T-helper 17 cell (primary cell): Measurements from ENCODE around the gene PHF21B. TPM values are rescaled to one million over a fixed set of nuclear protein-coding genes. Genes with fewer than 3 reads are reported as not detected.
"Not testable (repeated sequence)": the region's sequence is repeated elsewhere in the genome, so short reads cannot be mapped to it uniquely, and the experiment has no call there.

Experiments used
- ATAC-seq: fragments of 150-1000 bp; cut with Tn5 transposase; 2 replicates; pipeline ENCODE4 v1.10.0; 2021; ENCODE audit warnings: mild to moderate bottlenecking, moderate library complexity
- DNase-seq, 3 donors: peaks; one replicate each; pipeline versions ENCODE4 v3.0.0 to v3.0.0-alpha.2; 2020 to 2021
- H3K9me3 ChIP-seq: one replicate; pipeline ENCODE4 v1.7.0; 2013; ENCODE audit warnings: low read length, mild to moderate bottlenecking; ENCODE audit not compliant: control insufficient read depth, poor library complexity, severe bottlenecking
- H3K27ac Mint-ChIP-seq: one replicate; pipeline ENCODE4 v1.8.0; 2022; ENCODE audit warnings: mild to moderate bottlenecking, moderate library complexity, mixed read lengths
- H3K27me3 Mint-ChIP-seq: one replicate; pipeline ENCODE4 v1.8.0; 2022; ENCODE audit warnings: mixed read lengths
- H3K36me3 Mint-ChIP-seq: one replicate; pipeline ENCODE4 v1.8.0; 2022; ENCODE audit warnings: low read depth, mixed read lengths
- H3K4me1 Mint-ChIP-seq: one replicate; pipeline ENCODE4 v1.8.0; 2022; ENCODE audit warnings: mild to moderate bottlenecking, mixed read lengths
- H3K4me3 Mint-ChIP-seq: one replicate; pipeline ENCODE4 v1.8.0; 2022; ENCODE audit warnings: mild to moderate bottlenecking, moderate library complexity, mixed read lengths
- total RNA-seq, 4 donors: library from RNA in 2 of 4; stranded (reverse) in 2 of 4; gene quantifications; one replicate each; pipeline ENCODE4 v1.2.3 and lab custom pipeline; 2022 to 2026

The PHF21B gene
- total RNA-seq, 2 donors from 2014 or later, result not detected

GRCh38 chr22:44974454-44974853 lies 35.4 kb downstream of the PHF21B start:
- no peaks in the 10 kb centered on the region for H3K36me3 Mint-ChIP-seq

GRCh38 chr22:44973829-44974228 lies 36.0 kb downstream of the PHF21B start:
- no peaks in the 10 kb centered on the region for H3K36me3 Mint-ChIP-seq
- no peak for DNase-seq
- no peaks in the 10 kb centered on the region for H3K4me1 Mint-ChIP-seq
- no peaks in the 10 kb centered on the region for H3K9me3 ChIP-seq
- no peak overlapping the region for H3K27ac Mint-ChIP-seq
- no peak for ATAC-seq
- no peak overlapping the region for H3K4me3 Mint-ChIP-seq
- H3K27me3 Mint-ChIP-seq, result peaks cover 35% of the 10 kb centered on the region

More at GRCh38 chr22:44974454-44974853, 35.4 kb downstream of the PHF21B start:
- ATAC-seq, result no peak
- Mint-ChIP-seq H3K27me3 (peaks cover 41% of the 10 kb centered on the region), H3K27ac (no peak overlapping the region), H3K4me3 (no peak overlapping the region), H3K4me1 (no peaks in the 10 kb centered on the region)
- no peak for DNase-seq
- no peaks in the 10 kb centered on the region for H3K9me3 ChIP-seq

GRCh38 chr22:44972363-44973083 lies 37.3 kb downstream of the PHF21B start:
- Mint-ChIP-seq H3K27me3 (peaks cover 35% of the 10 kb centered on the region), H3K4me3 (no peak overlapping the region), H3K27ac (no peak overlapping the region), H3K36me3 (no peaks in the 10 kb centered on the region), H3K4me1 (no peaks in the 10 kb centered on the region)
- H3K9me3 ChIP-seq, result no peaks in the 10 kb centered on the region
- no peak for ATAC-seq
- no peak for DNase-seq

- no peak for ATAC-seq
- no peak for DNase-seq
- H3K36me3 Mint-ChIP-seq, result no peaks in the 10 kb centered on the region
- H3K9me3 ChIP-seq, result no peaks in the 10 kb centered on the region
- H3K4me1 Mint-ChIP-seq, result no peaks in the 10 kb centered on the region
- H3K27ac Mint-ChIP-seq, result no peak overlapping the region
- peaks cover 35% of the 10 kb centered on the region for H3K27me3 Mint-ChIP-seq
- H3K4me3 Mint-ChIP-seq, result peak overlapping the region; percentile 45
These were observed 38.0 kb downstream of the PHF21B start for GRCh38 chr22:44971651-44972362.

- no peaks in the 10 kb centered on the region for H3K4me1 Mint-ChIP-seq
- no peak for DNase-seq
- no peak overlapping the region for H3K4me3 Mint-ChIP-seq
- no peak for ATAC-seq
- peaks cover 46% of the 10 kb centered on the region for H3K27me3 Mint-ChIP-seq
- H3K9me3 ChIP-seq, result no peaks in the 10 kb centered on the region
- H3K36me3 Mint-ChIP-seq, result peaks cover 2% of the 10 kb centered on the region
- no peak overlapping the region for H3K27ac Mint-ChIP-seq
These were observed 39.5 kb downstream of the PHF21B start for GRCh38 chr22:44970291-44970690.

GRCh38 chr22:44969817-44970216 lies 40.0 kb downstream of the PHF21B start:
- no peak overlapping the region for H3K27ac Mint-ChIP-seq
- H3K9me3 ChIP-seq, result no peaks in the 10 kb centered on the region
- H3K27me3 Mint-ChIP-seq, result peaks cover 50% of the 10 kb centered on the region
- peaks cover 2% of the 10 kb centered on the region for H3K36me3 Mint-ChIP-seq
- no peak for DNase-seq
- ATAC-seq, result no peak
- no peak overlapping the region for H3K4me3 Mint-ChIP-seq
- H3K4me1 Mint-ChIP-seq, result no peaks in the 10 kb centered on the region

GRCh38 chr22:44968736-44969135 lies 41.1 kb downstream of the PHF21B start:
- no peak for ATAC-seq
- H3K4me1 Mint-ChIP-seq, result no peaks in the 10 kb centered on the region
- H3K9me3 ChIP-seq, result no peaks in the 10 kb centered on the region
- no peak overlapping the region for H3K27ac Mint-ChIP-seq
- peaks cover 2% of the 10 kb centered on the region for H3K36me3 Mint-ChIP-seq
- DNase-seq, result no peak
- H3K4me3 Mint-ChIP-seq, result no peak overlapping the region
- peaks cover 61% of the 10 kb centered on the region for H3K27me3 Mint-ChIP-seq

- peaks cover 47% of the 10 kb centered on the region for H3K27me3 Mint-ChIP-seq
- H3K27ac Mint-ChIP-seq, result no peak overlapping the region
- no peak for ATAC-seq
- DNase-seq, result no peak
- no peaks in the 10 kb centered on the region for H3K9me3 ChIP-seq
- H3K4me3 Mint-ChIP-seq, result no peak overlapping the region
- H3K36me3 Mint-ChIP-seq, result peaks cover 2% of the 10 kb centered on the region
- H3K4me1 Mint-ChIP-seq, result no peaks in the 10 kb centered on the region
These were observed 44.6 kb downstream of the PHF21B start for GRCh38 chr22:44965171-44965570.

- no peaks in the 10 kb centered on the region for H3K9me3 ChIP-seq
- Mint-ChIP-seq H3K36me3 (peaks cover 2% of the 10 kb centered on the region), H3K27me3 (peaks cover 43% of the 10 kb centered on the region), H3K4me3 (no peak overlapping the region), H3K4me1 (no peaks in the 10 kb centered on the region), H3K27ac (no peak overlapping the region)
- no peak for DNase-seq
- no peak for ATAC-seq
These were observed 45.1 kb downstream of the PHF21B start for GRCh38 chr22:44964722-44965078.

- Mint-ChIP-seq H3K4me3 (no peak overlapping the region), H3K27ac (no peak overlapping the region), H3K27me3 (peaks cover 48% of the 10 kb centered on the region), H3K4me1 (no peaks in the 10 kb centered on the region), H3K36me3 (peaks cover 2% of the 10 kb centered on the region)
- DNase-seq, result no peak
- no peaks in the 10 kb centered on the region for H3K9me3 ChIP-seq
- no peak for ATAC-seq
These were observed 45.7 kb downstream of the PHF21B start for GRCh38 chr22:44963832-44964721.

- peaks cover 55% of the 10 kb centered on the region for H3K27me3 Mint-ChIP-seq
These were observed 46.9 kb downstream of the PHF21B start for GRCh38 chr22:44962741-44963454.

GRCh38 chr22:44961682-44962081 lies 48.1 kb downstream of the PHF21B start:
- not testable (repeated sequence) for H3K36me3 Mint-ChIP-seq, H3K27ac Mint-ChIP-seq, ATAC-seq, H3K4me3 Mint-ChIP-seq, H3K4me1 Mint-ChIP-seq, DNase-seq, H3K9me3 ChIP-seq
- H3K27me3 Mint-ChIP-seq, result peaks cover 67% of the 10 kb centered on the region

More at GRCh38 chr22:44962741-44963454, 46.9 kb downstream of the PHF21B start:
- DNase-seq, result no peak
- Mint-ChIP-seq H3K27ac (no peak overlapping the region), H3K4me1 (no peaks in the 10 kb centered on the region), H3K4me3 (no peak overlapping the region), H3K36me3 (peaks cover 2% of the 10 kb centered on the region)
- H3K9me3 ChIP-seq, result no peaks in the 10 kb centered on the region
- no peak for ATAC-seq
